Measurements from ENCODE around the gene PCDHA9. TPM values are rescaled to one million over a fixed set of nuclear protein-coding genes. Genes with fewer than 3 reads are reported as not detected.
A peak's percentile ranks its signal among the peaks of the same experiment; 100 is the strongest.
"Not testable (repeated sequence)": the region's sequence is repeated elsewhere in the genome, so short reads cannot be mapped to it uniquely, and the experiment has no call there.

PCDHA9 gene
- total and polyA plus RNA-seq, 2 experiments from 2014 or later: 0.57 to 2.5 TPM

- no peak for TF ChIP-seq CTCF (IDR thresholded peaks at IDR 0.05; ENCODE audit: poor library complexity)
- no peak for TF ChIP-seq EZH2phosphoT487 (IDR thresholded peaks at IDR 0.05; ENCODE audit: low read depth, severe bottlenecking, unreplicated experiment)
- no peak for TF ChIP-seq EZH2 (IDR thresholded peaks at IDR 0.05; ENCODE audit: borderline replicate concordance)
These were observed 22.3 kb downstream of the PCDHA9 start for GRCh38 chr5:140870221-140871201.

GRCh38 chr5:140875085-140876065 is 27.2 kb downstream of the PCDHA9 start, which contains the start of gene PCDHA12:
TSS of gene PCDHA12 (plus strand) at chr5:140875308. CDS start at chr5:140875473, 165 bp downstream.
- Histone ChIP-seq H3K27ac (peak within 1 kb of the TSS; percentile 91), H4K20me1 (ENCODE audit: insufficient read depth, poor library complexity, severe bottlenecking) (no peaks in the 10 kb centered on the region), H2AFZ (peak within 1 kb of the TSS; percentile 69), H3K36me3 (replicated peaks; ENCODE audit: insufficient read depth, low read depth) (no peaks in the 10 kb centered on the region), H3K4me3 (peak within 1 kb of the TSS; percentile 63), H3K4me1 (ENCODE audit: insufficient read depth) (no peaks in the 10 kb centered on the region), H3K79me2 (peaks cover 24% of the 10 kb centered on the region), H3K27me3 (no peaks in the 10 kb centered on the region), H3K4me2 (peak within 1 kb of the TSS; percentile 65), H3K9me3 (ENCODE audit: low read depth) (no peaks in the 10 kb centered on the region), H3K9me2 (replicated peaks; ENCODE audit: insufficient read depth) (no peaks in the 10 kb centered on the region)
- peak; percentile 80 for DNase-seq (ENCODE audit: low spot score)
- WGBS (ENCODE audit: low lambda C conversion rate, missing lambda C conversion rate): 22% methylated on average over 47 of the region's 47 CpGs
- TF ChIP-seq EZH2 (IDR thresholded peaks at IDR 0.05; ENCODE audit: borderline replicate concordance) (no peak), EZH2phosphoT487 (IDR thresholded peaks at IDR 0.05; ENCODE audit: low read depth, severe bottlenecking, unreplicated experiment) (no peak), CTCF (IDR thresholded peaks at IDR 0.05; ENCODE audit: poor library complexity) (peak; percentile 66)

More at GRCh38 chr5:140870221-140871201, 22.3 kb downstream of the PCDHA9 start:
- Histone ChIP-seq H3K4me3 (no peak overlapping the region), H3K27me3 (no peaks in the 10 kb centered on the region), H3K4me2 (no peak overlapping the region), H3K79me2 (peaks cover 11% of the 10 kb centered on the region), H3K9me3 (ENCODE audit: low read depth) (peaks cover 16% of the 10 kb centered on the region), H2AFZ (no peak overlapping the region), H4K20me1 (ENCODE audit: insufficient read depth, poor library complexity, severe bottlenecking) (no peaks in the 10 kb centered on the region), H3K36me3 (replicated peaks; ENCODE audit: insufficient read depth, low read depth) (no peaks in the 10 kb centered on the region), H3K27ac (no peak overlapping the region), H3K9me2 (replicated peaks; ENCODE audit: insufficient read depth) (no peaks in the 10 kb centered on the region), H3K4me1 (ENCODE audit: insufficient read depth) (no peaks in the 10 kb centered on the region)
- WGBS (ENCODE audit: low lambda C conversion rate, missing lambda C conversion rate): 98% methylated on average over 102 of the region's 114 CpGs
- no peak for DNase-seq (ENCODE audit: low spot score)

GRCh38 chr5:140876541-140877261 is 28.5 kb downstream of the PCDHA9 start:
- not testable (repeated sequence) for H3K9me3 ChIP-seq (ENCODE audit: low read depth); H2AFZ ChIP-seq; H3K27me3 ChIP-seq

More at GRCh38 chr5:140876541-140877261, 28.5 kb downstream of the PCDHA9 start:
- not testable (repeated sequence) for H3K4me3 ChIP-seq; H3K27ac ChIP-seq; H3K9me2 ChIP-seq (replicated peaks; ENCODE audit: insufficient read depth); H3K36me3 ChIP-seq (replicated peaks; ENCODE audit: insufficient read depth, low read depth); H3K4me2 ChIP-seq; H4K20me1 ChIP-seq (ENCODE audit: insufficient read depth, poor library complexity, severe bottlenecking); DNase-seq (ENCODE audit: low spot score); H3K4me1 ChIP-seq (ENCODE audit: insufficient read depth)
- WGBS (ENCODE audit: low lambda C conversion rate, missing lambda C conversion rate): 99% methylated on average over 73 of the region's 80 CpGs
- H3K79me2 ChIP-seq: peaks cover 24% of the 10 kb centered on the region
